SW480 (cell line): ENCODE results near the gene KRTAP5-1.

Experiments used
- DNase-seq: peaks from one replicate; pipeline ENCODE4 v3.0.0-alpha.2; 2016; ENCODE audit warnings: low spot score

Gene KRTAP5-1

GRCh38 chr11:1545432-1545831 is 39.7 kb downstream of the KRTAP5-1 start:
- no peak for DNase-seq

GRCh38 chr11:1544536-1544935 is 40.5 kb downstream of the KRTAP5-1 start:
- no peak for DNase-seq

- no peak for DNase-seq
Measured at GRCh38 chr11:1543606-1544263, 41.3 kb downstream of the KRTAP5-1 start.

GRCh38 chr11:1542267-1542666 is 42.8 kb downstream of the KRTAP5-1 start:
- peak; percentile 46 for DNase-seq

GRCh38 chr11:1541474-1542204 is 43.4 kb downstream of the KRTAP5-1 start:
- DNase-seq, result no peak

GRCh38 chr11:1540074-1540473 is 45.0 kb downstream of the KRTAP5-1 start:
- DNase-seq, result no peak

GRCh38 chr11:1538153-1538552 is 46.9 kb downstream of the KRTAP5-1 start:
- no peak for DNase-seq

- DNase-seq, result no peak
Measured at GRCh38 chr11:1536065-1536843, 48.8 kb downstream of the KRTAP5-1 start.

GRCh38 chr11:1534682-1535081 is 50.4 kb downstream of the KRTAP5-1 start:
- peak; percentile 8 for DNase-seq
